Common myeloid progenitor, CD34-positive (primary cell): ENCODE results near the gene SEMA4A.

Experiments
- CTCF ChIA-PET: fragments of 350-600 bp; sonication (Branson Sonifier 250); formaldehyde crosslinking; loops from one replicate; lab custom pipeline; 2021; ENCODE audit warnings: antibody characterized with exemption; lab: Charles Lee
- POLR2A ChIA-PET: fragments of 350-600 bp; sonication (Branson Sonifier 250); formaldehyde crosslinking; loops from one replicate; lab custom pipeline; 2021; ENCODE audit warnings: antibody characterized with exemption; lab: Charles Lee
- DNase-seq, 3 donors: peaks; one replicate each; pipeline versions ENCODE4 v3.0.0 to v3.0.0-alpha.2; 2013
- H3K27ac ChIP-seq, 2 experiments: 1 replicate in 1 of 2; 2 replicates in 1 of 2; pipeline ENCODE4 v1.7.0; 2013; ENCODE audit warnings: inconsistent platforms in 2 of 2, low read length in 2 of 2, mild to moderate bottlenecking in 2 of 2, low read depth in 1 of 2, moderate library complexity in 1 of 2; ENCODE audit not compliant: severe bottlenecking in 2 of 2, insufficient read depth in 1 of 2, poor library complexity in 1 of 2
- H3K27me3 ChIP-seq, 5 experiments: replicated peaks in 2 of 5; 1 replicate in 3 of 5; 2 replicates in 2 of 5; pipeline versions ENCODE4 v1.6.1 to v1.7.0; 2013; ENCODE audit warnings: low read length in 4 of 5, mild to moderate bottlenecking in 2 of 5, moderate library complexity in 2 of 5, inconsistent platforms in 1 of 5; ENCODE audit not compliant: insufficient read depth in 5 of 5, control insufficient read depth in 4 of 5
- H3K36me3 ChIP-seq, 4 experiments: 1 replicate in 2 of 4; 2 replicates in 2 of 4; pipeline versions ENCODE4 v1.6.1 to v1.7.0; 2013; ENCODE audit warnings: low read length in 3 of 4, control low read depth in 1 of 4, mild to moderate bottlenecking in 1 of 4; ENCODE audit not compliant: control insufficient read depth in 4 of 4, insufficient read depth in 4 of 4
- H3K4me1 ChIP-seq, 4 experiments: 1 replicate in 3 of 4; 2 replicates in 1 of 4; pipeline versions ENCODE4 v1.6.1 to v1.7.1; 2013; ENCODE audit warnings: low read length in 3 of 4, mild to moderate bottlenecking in 3 of 4, control low read depth in 1 of 4, inconsistent platforms in 1 of 4, moderate library complexity in 1 of 4; ENCODE audit not compliant: control insufficient read depth in 4 of 4, insufficient read depth in 4 of 4; ENCODE audit errors: control extremely low read depth in 1 of 4
- H3K4me3 ChIP-seq, 7 experiments: 1 replicate in 4 of 7; 2 replicates in 3 of 7; pipeline versions ENCODE4 v1.5.1 to v1.7.0; 2013; ENCODE audit warnings: mild to moderate bottlenecking in 7 of 7, low read length in 6 of 7, moderate library complexity in 6 of 7, inconsistent platforms in 2 of 7, low read depth in 2 of 7, control low read depth in 1 of 7; ENCODE audit not compliant: insufficient read depth in 4 of 7, control insufficient read depth in 1 of 7; ENCODE audit errors: extremely low read depth in 1 of 7
- H3K9me3 ChIP-seq, 5 experiments: 1 replicate in 4 of 5; 2 replicates in 1 of 5; pipeline versions ENCODE4 v1.6.1 to v1.7.1; 2013; ENCODE audit warnings: low read length in 4 of 5, mild to moderate bottlenecking in 2 of 5, inconsistent platforms in 1 of 5, low read depth in 1 of 5, moderate library complexity in 1 of 5; ENCODE audit not compliant: control insufficient read depth in 4 of 5, insufficient read depth in 2 of 5; ENCODE audit errors: control extremely low read depth in 1 of 5
- WGBS: methylation state at CpG from one replicate; pipeline ENCODE4 v1.1.5; 2013; ENCODE audit not compliant: insufficient coverage; 5-methylcytosine and 5-hydroxymethylcytosine counted together

Gene SEMA4A

GRCh38 chr1:156126630-156127534, 26.5 kb upstream of the SEMA4A start:
- Histone ChIP-seq H3K9me3 (no peaks in the 10 kb centered on the region), H3K4me1 (peaks cover 5 to 78% (median 71%) of the 10 kb centered on the region in 4 experiments), H3K27ac (peak overlapping the region; percentile 89 to 92), H3K36me3 (peaks cover 0 to 9% (median 2%) of the 10 kb centered on the region in 4 experiments), H3K4me3 (peak overlapping the region in 6 of 7 experiments; percentile 8 to 61 (median 45)), H3K27me3 (no peaks in the 10 kb centered on the region)
- WGBS, result 50% methylated on average over 13 of the region's 15 CpGs
- DNase-seq, result peak; percentile 94 to 97 (median 97)
- ChIA-PET CTCF (interaction anchor here (0.8 to 33.0 kb wide), 8 partner anchors 10 to 192 kb away, joined by 3 to 1191 read pairs (median 11); partner anchors contain the start of genes LMNA and MEX3A), POLR2A (interaction anchor here (0.6 to 2.0 kb wide), 11 partner anchors 8 to 86 kb away, joined by 3 to 16 read pairs (median 4); partner anchors contain the start of genes LMNA and PMF1)

- ChIA-PET POLR2A (interaction anchor here (1.9 to 3.1 kb wide), 2 partner anchors 31 to 85 kb away, joined by 6 to 18 read pairs; partner anchors contain the start of gene PMF1), CTCF (interaction anchor here (1.2 to 33.0 kb wide), 8 partner anchors 9 to 191 kb away, joined by 3 to 1191 read pairs (median 11); partner anchors contain the start of genes LMNA and MEX3A)
- H3K4me3 ChIP-seq, result no peak overlapping the region
These were observed 25.1 kb upstream of the SEMA4A start for GRCh38 chr1:156128308-156128653.

GRCh38 chr1:156128654-156129597, 24.5 kb upstream of the SEMA4A start:
- Histone ChIP-seq H3K9me3 (no peaks in the 10 kb centered on the region), H3K36me3 (peaks cover 0 to 16% (median 2%) of the 10 kb centered on the region in 4 experiments), H3K27ac (no peak overlapping the region), H3K4me1 (peaks cover 5 to 62% (median 56%) of the 10 kb centered on the region in 4 experiments), H3K27me3 (no peaks in the 10 kb centered on the region), H3K4me3 (no peak overlapping the region)
- 91% methylated on average over 4 of the region's 8 CpGs for WGBS
- POLR2A ChIA-PET, result interaction anchor here (1.9 to 3.1 kb wide), 2 partner anchors 31 to 84 kb away, joined by 6 to 18 read pairs; partner anchors contain the start of gene PMF1
- DNase-seq, result no peak
- CTCF ChIA-PET, result interaction anchor here (1.0 to 33.0 kb wide), 16 partner anchors 8 to 190 kb away, joined by 3 to 1191 read pairs (median 6); partner anchors contain the start of genes LMNA, MEX3A and PMF1

More at GRCh38 chr1:156128308-156128653, 25.1 kb upstream of the SEMA4A start:
- Histone ChIP-seq H3K27me3 (no peaks in the 10 kb centered on the region), H3K9me3 (no peaks in the 10 kb centered on the region), H3K4me1 (peaks cover 5 to 68% (median 62%) of the 10 kb centered on the region in 4 experiments), H3K36me3 (peaks cover 0 to 12% (median 2%) of the 10 kb centered on the region in 4 experiments), H3K27ac (no peak overlapping the region)
- 93% methylated on average over 1 of the region's 2 CpGs for WGBS
- no peak for DNase-seq

- ChIA-PET POLR2A (interaction anchor here (3.1 kb wide), 1 partner anchor 32 kb away, joined by 18 read pairs; no protein-coding TSS in a partner anchor), CTCF (interaction anchor here (0.6 to 33.0 kb wide), 17 partner anchors 10 to 189 kb away, joined by 3 to 1191 read pairs (median 4); partner anchors contain the start of genes LMNA, MEX3A, PMF1 and RAB25)
- WGBS, result 50% methylated on average over 4 of the region's 7 CpGs
- peak in 2 of 3 donors; percentile 67 to 73 for DNase-seq
- Histone ChIP-seq H3K9me3 (no peaks in the 10 kb centered on the region), H3K4me3 (no peak overlapping the region), H3K27ac (no peak overlapping the region), H3K36me3 (peaks cover 0 to 26% (median 2%) of the 10 kb centered on the region in 4 experiments), H3K4me1 (peaks cover 5 to 53% (median 48%) of the 10 kb centered on the region in 4 experiments), H3K27me3 (no peaks in the 10 kb centered on the region)
These were observed 23.5 kb upstream of the SEMA4A start for GRCh38 chr1:156129687-156130577.

- no peak overlapping the region for H3K4me3 ChIP-seq
- no peak for DNase-seq
- ChIA-PET CTCF (interaction anchor here (0.9 to 33.0 kb wide), 10 partner anchors 9 to 188 kb away, joined by 3 to 1191 read pairs (median 5); partner anchors contain the start of genes LMNA, MEX3A and PMF1), POLR2A (interaction anchor here (3.1 kb wide), 1 partner anchor 33 kb away, joined by 18 read pairs; no protein-coding TSS in a partner anchor)
- WGBS, result 83% methylated on average over 6 of the region's 6 CpGs
- H3K27me3 ChIP-seq, result no peaks in the 10 kb centered on the region
- no peaks in the 10 kb centered on the region for H3K9me3 ChIP-seq
- H3K27ac ChIP-seq, result no peak overlapping the region
- H3K4me1 ChIP-seq, result peaks cover 5 to 47% (median 42%) of the 10 kb centered on the region in 4 experiments
- H3K36me3 ChIP-seq, result peaks cover 0 to 32% (median 2%) of the 10 kb centered on the region in 4 experiments
These were observed 22.8 kb upstream of the SEMA4A start for GRCh38 chr1:156130578-156130942.
